Suppressor macrophage treated with lipopolysaccharide for 4 hours (primary cell): ENCODE data around the gene RASA3.
"Not testable (repeated sequence)": the region's sequence is repeated elsewhere in the genome, so short reads cannot be mapped to it uniquely, and the experiment has no call there.

Experiments
- DNase-seq: peaks from one replicate; pipeline ENCODE4 v3.0.0-alpha.2; 2020

Gene RASA3

GRCh38 chr13:114077099-114077932, 55.1 kb downstream of the RASA3 start:
- no peak for DNase-seq

GRCh38 chr13:114076329-114077090, 55.9 kb downstream of the RASA3 start:
- DNase-seq, result no peak

GRCh38 chr13:114075811-114076210, 56.6 kb downstream of the RASA3 start:
- not testable (repeated sequence) for DNase-seq

GRCh38 chr13:114074671-114075315, 57.6 kb downstream of the RASA3 start:
- no peak for DNase-seq

GRCh38 chr13:114073881-114074612, 58.4 kb downstream of the RASA3 start:
- no peak for DNase-seq

- DNase-seq, result no peak
Observed at GRCh38 chr13:114072421-114072820, 60.0 kb downstream of the RASA3 start.

- DNase-seq, result no peak
Observed at GRCh38 chr13:114071991-114072390, 60.4 kb downstream of the RASA3 start.

- DNase-seq, result no peak
Observed at GRCh38 chr13:114071410-114071809, 61.0 kb downstream of the RASA3 start.

- no peak for DNase-seq
Observed at GRCh38 chr13:114070098-114070799, 62.2 kb downstream of the RASA3 start.

- DNase-seq, result no peak
Observed at GRCh38 chr13:114069376-114070097, 62.9 kb downstream of the RASA3 start.

GRCh38 chr13:114068656-114069318, 63.6 kb downstream of the RASA3 start:
- peak; percentile 76 for DNase-seq

- peak; percentile 73 for DNase-seq
Observed at GRCh38 chr13:114067886-114068651, 64.4 kb downstream of the RASA3 start.

GRCh38 chr13:114067381-114067885, 65.0 kb downstream of the RASA3 start:
- peak; percentile 95 for DNase-seq

GRCh38 chr13:114066956-114067355, 65.5 kb downstream of the RASA3 start:
- no peak for DNase-seq

GRCh38 chr13:114065926-114066774, 66.3 kb downstream of the RASA3 start:
- DNase-seq, result no peak

- DNase-seq, result peak; percentile 98
Observed at GRCh38 chr13:114065141-114065925, 67.1 kb downstream of the RASA3 start.

- peak; percentile 70 for DNase-seq
Observed at GRCh38 chr13:114064450-114065140, 67.8 kb downstream of the RASA3 start.
